Endothelial cell of umbilical vein (primary cell): ENCODE results near the gene ZDHHC14.

Experiments used
- CTCF ChIP-seq, 2 donors: IDR thresholded peaks; 1 replicate in 1 of 2; 2 replicates in 1 of 2; pipeline ENCODE4 v1.5.1; 2011; ENCODE audit warnings: low read length in 2 of 2, mild to moderate bottlenecking in 2 of 2, moderate library complexity in 2 of 2, control low read depth in 1 of 2, inconsistent platforms in 1 of 2, low read depth in 1 of 2; ENCODE audit not compliant: insufficient read depth in 1 of 2; ENCODE audit errors: extremely low read depth in 1 of 2
- EZH2 ChIP-seq: IDR thresholded peaks from 2 replicates; pipeline ENCODE4 v1.6.1; 2012; ENCODE audit warnings: borderline replicate concordance, low read depth, mild to moderate bottlenecking, moderate library complexity, low read length, inconsistent platforms; ENCODE audit not compliant: severe bottlenecking
- FOS ChIP-seq: IDR thresholded peaks from 2 replicates; pipeline ENCODE4 v1.6.1; 2011; ENCODE audit warnings: mild to moderate bottlenecking, low read length, moderate library complexity, borderline replicate concordance; ENCODE audit not compliant: insufficient read depth
- GATA2 ChIP-seq: IDR thresholded peaks from 2 replicates; pipeline ENCODE4 v1.7.0; 2011; ENCODE audit warnings: low read depth, mild to moderate bottlenecking, moderate library complexity, mixed read lengths, low read length; ENCODE audit not compliant: insufficient read length, insufficient read depth
- JUN ChIP-seq: IDR thresholded peaks from 2 replicates; pipeline ENCODE4 v1.6.1; 2011; ENCODE audit warnings: borderline replicate concordance, low read depth; ENCODE audit not compliant: insufficient read length, insufficient read depth
- MAX ChIP-seq: IDR thresholded peaks from 2 replicates; pipeline ENCODE4 v1.6.1; 2011; ENCODE audit not compliant: insufficient read depth, insufficient read length
- MYC ChIP-seq: IDR thresholded peaks from one replicate; pipeline ENCODE4 v1.6.1; 2011; ENCODE audit warnings: mild to moderate bottlenecking, low read depth, low read length
- POLR2A ChIP-seq: IDR thresholded peaks from 2 replicates; pipeline ENCODE4 v1.6.1; 2012; ENCODE audit warnings: low read depth, mild to moderate bottlenecking, control low read depth, low read length
- POLR2AphosphoS5 ChIP-seq: IDR thresholded peaks from 2 replicates; pipeline ENCODE4 v1.6.1; 2012; ENCODE audit warnings: low read depth, mild to moderate bottlenecking, control low read depth, low read length, moderate library complexity; ENCODE audit not compliant: insufficient read depth

- no peak for TF ChIP-seq MAX
- no peak for TF ChIP-seq CTCF (IDR thresholded peaks at IDR 0.05; ENCODE audit: extremely low read depth in 1 of 2, insufficient read depth in 1 of 2, low read depth in 1 of 2, low read length in 2 of 2)
- no peak for TF ChIP-seq EZH2
- TF ChIP-seq MYC, result no peak
- no peak for TF ChIP-seq POLR2AphosphoS5
- no peak for TF ChIP-seq POLR2A
- no peak for TF ChIP-seq FOS
- no peak for TF ChIP-seq GATA2
- TF ChIP-seq JUN, result no peak
These were observed 1.1 kb upstream of the ZDHHC14 start for GRCh38 chr6:157379656-157380457.
